GM19025 (cell line): ENCODE results near the gene PPFIBP1.
A peak's percentile ranks its signal among the peaks of the same experiment; 100 is the strongest.

ENCODE experiments used
- ATAC-seq: cut with Tn5 transposase; IDR thresholded peaks from one replicate; pipeline ENCODE4 v1.9.1; 2021; ENCODE audit warnings: mild to moderate bottlenecking, low read depth, moderate library complexity; ENCODE audit not compliant: unreplicated experiment

Gene PPFIBP1

GRCh38 chr12:27689558-27690180 lies 165.7 kb downstream of the PPFIBP1 start:
- no peak for ATAC-seq

- no peak for ATAC-seq
Observed at GRCh38 chr12:27693403-27693802, 169.4 kb downstream of the PPFIBP1 start.

GRCh38 chr12:27695556-27696292 lies 171.7 kb downstream of the PPFIBP1 start:
- ATAC-seq: no peak

- ATAC-seq: no peak
Observed at GRCh38 chr12:27696293-27696652, 172.3 kb downstream of the PPFIBP1 start, which contains the start of gene REP15. Gene REP15 (plus strand): TSS chr12:27696447. CDS start chr12:27696563, 116 bp downstream.

GRCh38 chr12:27696864-27697564 lies 173.0 kb downstream of the PPFIBP1 start:
- ATAC-seq: no peak

- peak; percentile 88 for ATAC-seq
Observed at GRCh38 chr12:27703720-27704452, 179.9 kb downstream of the PPFIBP1 start.

- no peak for ATAC-seq
Observed at GRCh38 chr12:27705263-27705662, 181.3 kb downstream of the PPFIBP1 start.

- ATAC-seq: no peak
Observed at GRCh38 chr12:27707216-27707615, 183.2 kb downstream of the PPFIBP1 start.

- no peak for ATAC-seq
Observed at GRCh38 chr12:27709212-27709931, 185.4 kb downstream of the PPFIBP1 start.

- peak; percentile 40 for ATAC-seq
Observed at GRCh38 chr12:27709932-27710591, 186.1 kb downstream of the PPFIBP1 start.

GRCh38 chr12:27710592-27711316 lies 186.7 kb downstream of the PPFIBP1 start, which contains the start of gene MRPS35:
Gene MRPS35 (plus strand): TSS chr12:27710832. CDS start chr12:27710844, 12 bp downstream.
- ATAC-seq: peak; percentile 95

- no peak for ATAC-seq
Observed at GRCh38 chr12:27711317-27711682, 187.3 kb downstream of the PPFIBP1 start.

- no peak for ATAC-seq
Observed at GRCh38 chr12:27711967-27712366, 188.0 kb downstream of the PPFIBP1 start.

- ATAC-seq: no peak
Observed at GRCh38 chr12:27723212-27723611, 199.2 kb downstream of the PPFIBP1 start.

- no peak for ATAC-seq
Observed at GRCh38 chr12:27730097-27730588, 206.1 kb downstream of the PPFIBP1 start.

- ATAC-seq: no peak
Observed at GRCh38 chr12:27732281-27732680, 208.3 kb downstream of the PPFIBP1 start.

GRCh38 chr12:27733052-27733656 lies 209.1 kb downstream of the PPFIBP1 start:
- no peak for ATAC-seq

- ATAC-seq: no peak
Observed at GRCh38 chr12:27733791-27734190, 209.8 kb downstream of the PPFIBP1 start.
